Tibial nerve (tissue), 4 donors: ENCODE data around the gene FLYWCH2. TPM values are rescaled to one million over a fixed set of nuclear protein-coding genes. Genes with fewer than 3 reads are reported as not detected.

Experiments
- DNase-seq, 2 donors: peaks; one replicate each; pipeline ENCODE4 v3.0.0-alpha.2; 2019; ENCODE audit warnings: low spot score in 2 of 2
- H3K27ac ChIP-seq, 4 donors: fragments of 200-600 bp; sonication (generic) in 3 of 4; one replicate each; pipeline ENCODE4 v1.5.1; 2017 to 2019; ENCODE audit warnings: mild to moderate bottlenecking in 1 of 4
- H3K27me3 ChIP-seq, 2 donors: fragments of 200-600 bp; sonication (generic) in 1 of 2; one replicate each; pipeline versions ENCODE4 v1.5.1 to v1.6.0; 2017 to 2019
- H3K36me3 ChIP-seq, 3 donors: fragments of 200-600 bp; sonication (generic); one replicate each; pipeline ENCODE4 v1.5.1; 2018 to 2019
- H3K4me1 ChIP-seq, 4 donors: fragments of 200-600 bp; sonication (generic) in 3 of 4; one replicate each; pipeline ENCODE4 v1.5.1; 2017 to 2019
- H3K4me3 ChIP-seq, 4 donors: fragments of 200-600 bp; sonication (generic) in 3 of 4; one replicate each; pipeline ENCODE4 v1.5.1; 2017 to 2019; ENCODE audit warnings: mild to moderate bottlenecking in 1 of 4, moderate library complexity in 1 of 4
- H3K9me3 ChIP-seq, 4 donors: fragments of 200-600 bp; sonication (generic) in 3 of 4; one replicate each; pipeline ENCODE4 v1.5.1; 2017 to 2019
- EP300 ChIP-seq, 2 donors: sonication (generic); formaldehyde crosslinking; IDR thresholded peaks; one replicate each; pipeline ENCODE4 v1.6.1; 2017; ENCODE audit warnings: antibody characterized with exemption in 2 of 2, mild to moderate bottlenecking in 1 of 2
- POLR2A ChIP-seq, 2 donors: fragments of 450-650 bp; IDR thresholded peaks; one replicate each; pipeline ENCODE4 v1.6.1; 2017; ENCODE audit warnings: antibody characterized with exemption in 2 of 2, mild to moderate bottlenecking in 2 of 2, moderate library complexity in 2 of 2
- WGBS, 2 donors: methylation state at CpG; one replicate each; pipeline ENCODE4 v1.1.5; 2018; 5-methylcytosine and 5-hydroxymethylcytosine counted together
- total RNA-seq, 4 donors: library from RNA; depleted of rRNA; stranded (reverse); fragments of >200 nt; gene quantifications; one replicate each; pipeline ENCODE4 v1.1.0, GENCODE V29; 2016
- TF ChIP-seq, protein P1 (sequence below), 5 experiments: fragments of 200-600 bp in 3 of 5; fragments of 450-650 bp in 2 of 5; sonication (generic) in 3 of 5; IDR thresholded peaks; one replicate each; pipeline ENCODE4 v1.5.1; 2016 to 2019; ENCODE audit warnings: antibody characterized with exemption in 5 of 5, mild to moderate bottlenecking in 3 of 5, moderate library complexity in 2 of 5

FLYWCH2 gene
- total RNA-seq, 4 donors from 2014 or later, result 66.2 to 76.8 (median 72.8) TPM

DNA sequence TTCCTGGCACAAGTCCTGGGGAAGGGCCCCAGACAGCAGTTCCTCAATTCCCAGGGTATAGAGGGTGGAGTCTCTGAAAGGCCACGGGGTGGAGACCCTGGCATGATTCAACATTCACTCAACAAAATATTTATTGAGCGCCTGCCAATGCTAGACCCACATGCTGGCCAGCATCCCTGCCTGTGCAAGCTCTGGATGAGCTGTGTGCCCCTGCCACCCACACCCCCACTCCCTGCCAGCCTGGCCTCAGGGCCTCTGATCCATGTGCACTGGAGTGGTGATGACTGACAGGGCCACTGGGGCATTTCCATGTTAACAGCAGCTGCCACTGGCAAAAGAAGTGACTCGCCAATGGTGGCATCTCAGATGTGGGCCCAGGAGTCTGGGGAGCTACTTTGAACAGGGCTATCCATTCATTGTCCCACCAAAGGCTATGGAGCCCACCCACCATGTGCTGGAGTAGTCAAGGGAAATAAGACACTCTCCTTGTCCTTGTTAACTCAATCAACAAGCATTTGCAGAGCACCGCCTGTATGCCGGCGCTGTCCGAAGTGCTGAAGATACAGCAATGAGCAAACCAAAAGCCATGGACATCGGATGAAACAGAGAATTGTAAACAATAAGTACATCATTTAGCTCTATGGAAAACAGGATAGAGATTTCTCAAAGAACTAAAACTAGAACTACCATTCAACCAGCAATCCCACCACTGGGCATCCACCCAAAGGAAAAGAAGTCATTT is 22.0 kb upstream of the FLYWCH2 start:
- TF ChIP-seq EP300 (IDR thresholded peaks at IDR 0.05) (no peak), POLR2A (IDR thresholded peaks at IDR 0.05) (no peak)
- H3K4me1 ChIP-seq, result peaks cover 0 to 7% (median 0%) of the 10 kb centered on the region in 4 donors
- no peak overlapping the region for H3K27ac ChIP-seq
- peaks cover 0 to 20% (median 0%) of the 10 kb centered on the region in 4 donors for H3K9me3 ChIP-seq
- DNase-seq, result no peak
- H3K36me3 ChIP-seq, result no peaks in the 10 kb centered on the region
- 65 to 72% methylated on average over 7 to 8 of the region's 8 CpGs for WGBS, 2 donors
- H3K4me3 ChIP-seq, result no peak overlapping the region
- peaks cover 0 to 53% of the 10 kb centered on the region in 2 donors for H3K27me3 ChIP-seq

DNA sequence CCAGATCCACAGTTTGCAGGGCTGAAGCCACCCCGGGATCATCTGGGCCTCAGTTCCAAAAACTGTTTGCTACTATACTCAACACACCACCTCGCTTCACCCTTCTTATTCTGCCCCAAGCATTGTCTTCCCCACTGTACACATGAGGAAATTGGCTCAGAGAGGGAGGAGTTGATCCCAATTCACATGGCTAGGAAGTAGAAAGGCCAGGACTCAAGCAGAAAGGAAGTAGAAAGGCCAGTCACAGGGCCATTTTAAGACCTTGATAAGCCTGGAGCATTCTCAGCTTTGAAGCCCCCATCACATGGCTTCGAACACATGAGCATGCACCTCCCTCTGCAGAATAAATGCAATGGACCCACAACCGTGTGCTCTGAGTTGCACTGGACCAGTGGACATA is 17.4 kb upstream of the FLYWCH2 start:
- peaks cover 0 to 17% (median 3%) of the 10 kb centered on the region in 4 donors for H3K4me1 ChIP-seq
- no peak overlapping the region for H3K4me3 ChIP-seq
- H3K27ac ChIP-seq, result no peak overlapping the region
- H3K27me3 ChIP-seq, result peaks cover 0 to 10% of the 10 kb centered on the region in 2 donors
- DNase-seq, result no peak
- H3K9me3 ChIP-seq, result peaks cover 0 to 8% (median 0%) of the 10 kb centered on the region in 4 donors
- H3K36me3 ChIP-seq, result no peaks in the 10 kb centered on the region
- WGBS, 2 donors, result 54 to 67% methylated on average over 4 of the region's 4 CpGs
- TF ChIP-seq POLR2A (IDR thresholded peaks at IDR 0.05) (no peak), EP300 (IDR thresholded peaks at IDR 0.05) (no peak)
- TF ChIP-seq, protein P1, sequence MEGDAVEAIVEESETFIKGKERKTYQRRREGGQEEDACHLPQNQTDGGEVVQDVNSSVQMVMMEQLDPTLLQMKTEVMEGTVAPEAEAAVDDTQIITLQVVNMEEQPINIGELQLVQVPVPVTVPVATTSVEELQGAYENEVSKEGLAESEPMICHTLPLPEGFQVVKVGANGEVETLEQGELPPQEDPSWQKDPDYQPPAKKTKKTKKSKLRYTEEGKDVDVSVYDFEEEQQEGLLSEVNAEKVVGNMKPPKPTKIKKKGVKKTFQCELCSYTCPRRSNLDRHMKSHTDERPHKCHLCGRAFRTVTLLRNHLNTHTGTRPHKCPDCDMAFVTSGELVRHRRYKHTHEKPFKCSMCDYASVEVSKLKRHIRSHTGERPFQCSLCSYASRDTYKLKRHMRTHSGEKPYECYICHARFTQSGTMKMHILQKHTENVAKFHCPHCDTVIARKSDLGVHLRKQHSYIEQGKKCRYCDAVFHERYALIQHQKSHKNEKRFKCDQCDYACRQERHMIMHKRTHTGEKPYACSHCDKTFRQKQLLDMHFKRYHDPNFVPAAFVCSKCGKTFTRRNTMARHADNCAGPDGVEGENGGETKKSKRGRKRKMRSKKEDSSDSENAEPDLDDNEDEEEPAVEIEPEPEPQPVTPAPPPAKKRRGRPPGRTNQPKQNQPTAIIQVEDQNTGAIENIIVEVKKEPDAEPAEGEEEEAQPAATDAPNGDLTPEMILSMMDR (IDR thresholded peaks at IDR 0.05), result no peak

DNA sequence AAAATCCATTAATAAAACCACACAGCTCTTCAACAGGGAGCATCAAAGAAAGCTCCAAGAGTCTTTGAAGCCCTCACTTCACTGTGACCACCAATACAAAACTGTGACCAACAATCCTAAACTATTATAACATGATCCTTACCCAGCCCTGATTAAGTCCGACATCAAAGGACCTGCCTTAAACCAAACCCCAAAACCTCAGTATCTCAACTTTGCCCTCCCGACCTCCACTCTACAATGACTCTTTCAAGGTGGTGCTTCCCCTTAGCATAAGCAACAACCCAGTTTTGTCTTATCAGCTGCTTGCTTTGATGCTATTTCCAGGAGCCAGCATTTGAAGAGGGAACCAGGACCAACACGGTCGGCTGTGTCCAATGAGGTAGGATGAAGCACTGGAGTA is 16.6 kb upstream of the FLYWCH2 start:
- DNase-seq, result no peak
- Histone ChIP-seq H3K27ac (no peak overlapping the region), H3K9me3 (peaks cover 0 to under 1% (median 0%) of the 10 kb centered on the region in 4 donors), H3K4me1 (peaks cover 0 to 17% (median 3%) of the 10 kb centered on the region in 4 donors), H3K36me3 (no peaks in the 10 kb centered on the region), H3K27me3 (peaks cover 0 to 7% of the 10 kb centered on the region in 2 donors), H3K4me3 (no peak overlapping the region)
- 55 to 62% methylated on average over 4 of the region's 4 CpGs for WGBS, 2 donors
- TF ChIP-seq POLR2A (IDR thresholded peaks at IDR 0.05), result no peak
- no peak for TF ChIP-seq EP300 (IDR thresholded peaks at IDR 0.05)
- TF ChIP-seq, protein P1 (IDR thresholded peaks at IDR 0.05), result no peak

DNA sequence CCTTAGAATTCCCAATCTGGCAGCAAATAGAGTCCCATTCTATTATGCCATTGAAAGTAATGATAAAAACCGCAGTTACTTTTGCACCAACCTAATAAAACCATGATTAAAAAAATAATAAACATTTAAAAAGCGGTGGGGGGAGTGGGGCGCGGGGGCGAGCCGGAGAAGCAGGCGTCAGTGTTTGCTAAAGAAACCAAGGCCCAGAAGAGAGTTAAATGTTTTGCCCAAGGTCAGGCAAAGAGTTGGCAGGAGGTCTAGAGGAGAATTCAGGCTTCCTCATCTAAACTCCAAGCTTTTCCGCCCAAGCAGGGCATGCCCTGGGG is 15.4 kb upstream of the FLYWCH2 start:
- 29 to 38% methylated on average over 8 of the region's 8 CpGs for WGBS, 2 donors
- peak overlapping the region; percentile 65 to 96 (median 83) for H3K27ac ChIP-seq
- TF ChIP-seq POLR2A (IDR thresholded peaks at IDR 0.05), result no peak
- H3K4me1 ChIP-seq, result peaks cover 0 to 17% (median 3%) of the 10 kb centered on the region in 4 donors
- no peaks in the 10 kb centered on the region for H3K36me3 ChIP-seq
- H3K9me3 ChIP-seq, result no peaks in the 10 kb centered on the region
- peaks cover 0 to 7% of the 10 kb centered on the region in 2 donors for H3K27me3 ChIP-seq
- DNase-seq, result no peak
- H3K4me3 ChIP-seq, result peak overlapping the region; percentile 56 to 83 (median 60)

DNA sequence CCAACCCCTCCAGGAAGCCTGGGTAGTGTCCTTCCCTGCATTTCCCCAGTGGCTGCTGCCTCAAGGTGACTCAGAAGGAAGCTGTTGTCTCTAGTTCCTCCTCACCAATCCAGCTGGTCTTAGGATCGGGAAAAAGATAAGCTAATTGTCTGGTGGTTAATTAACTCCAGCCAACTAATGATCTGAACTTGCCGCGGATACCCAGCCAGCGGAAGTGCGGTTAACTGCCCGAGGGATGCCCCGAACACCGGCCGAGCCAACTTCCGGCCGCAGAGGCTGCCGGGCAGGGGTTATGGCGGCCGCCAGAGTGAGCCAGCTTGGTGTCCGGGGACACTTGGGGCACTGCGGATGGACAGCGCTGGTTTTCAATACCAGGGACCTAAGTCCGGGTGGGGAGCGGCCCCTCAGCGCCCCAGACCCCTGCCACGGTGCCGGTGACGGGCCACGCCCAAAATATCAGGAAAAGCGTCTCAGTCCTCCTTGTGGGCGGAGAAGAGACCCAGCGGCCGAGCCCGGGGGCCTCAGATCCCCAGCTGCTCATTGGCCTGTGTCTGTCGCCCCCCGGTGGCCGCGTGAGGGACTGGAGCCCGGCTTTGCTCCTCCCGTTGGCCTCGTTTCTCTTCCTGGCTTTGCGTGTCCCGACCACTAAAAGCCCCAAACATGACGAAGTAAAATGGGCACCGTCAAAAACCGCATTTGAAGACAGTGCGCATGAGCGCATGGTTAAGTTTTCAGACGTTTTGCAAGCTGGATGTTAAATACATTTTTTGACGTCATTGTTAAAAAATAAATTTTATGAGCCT is 14.8 kb upstream of the FLYWCH2 start:
- peak overlapping the region; percentile 65 to 96 (median 83) for H3K27ac ChIP-seq
- peaks cover 0 to 17% (median 3%) of the 10 kb centered on the region in 4 donors for H3K4me1 ChIP-seq
- no peaks in the 10 kb centered on the region for H3K9me3 ChIP-seq
- peaks cover 0 to 7% of the 10 kb centered on the region in 2 donors for H3K27me3 ChIP-seq
- peak overlapping the region; percentile 56 to 83 (median 60) for H3K4me3 ChIP-seq
- TF ChIP-seq, protein P1 (IDR thresholded peaks at IDR 0.05), result peak; percentile 92 to 99 (median 97)
- TF ChIP-seq POLR2A (IDR thresholded peaks at IDR 0.05), result peak in 1 of 2 donors; percentile 36
- TF ChIP-seq EP300 (IDR thresholded peaks at IDR 0.05), result peak; percentile 41 to 87
- H3K36me3 ChIP-seq, result no peaks in the 10 kb centered on the region
- peak; percentile 92 to 97 for DNase-seq
- 1% methylated on average over 34 to 42 of the region's 45 CpGs for WGBS, 2 donors

DNA sequence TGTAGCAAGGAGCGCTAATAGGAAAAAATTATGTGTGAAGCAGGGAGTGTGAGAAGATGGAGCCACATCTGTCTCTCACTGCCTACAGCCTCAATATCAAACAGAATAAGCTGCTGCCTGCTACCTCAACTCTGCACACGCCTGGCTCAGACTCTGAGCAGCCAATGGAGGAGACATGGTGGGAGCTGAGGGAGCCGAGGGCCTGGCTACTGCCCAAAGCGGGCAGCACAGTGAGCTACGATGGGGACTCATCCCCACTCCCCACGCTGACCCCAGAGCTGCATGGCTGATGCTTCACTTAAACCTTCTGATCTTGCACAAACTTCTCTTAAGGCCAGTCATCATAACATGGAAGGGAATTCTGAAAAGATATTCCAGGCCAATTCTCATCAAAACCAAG is 11.1 kb upstream of the FLYWCH2 start:
- H3K4me3 ChIP-seq, result no peak overlapping the region
- no peaks in the 10 kb centered on the region for H3K36me3 ChIP-seq
- H3K27ac ChIP-seq, result no peak overlapping the region
- 79 to 82% methylated on average over 6 of the region's 6 CpGs for WGBS, 2 donors
- H3K4me1 ChIP-seq, result peaks cover 0 to 29% (median 5%) of the 10 kb centered on the region in 4 donors
- TF ChIP-seq EP300 (IDR thresholded peaks at IDR 0.05) (no peak), POLR2A (IDR thresholded peaks at IDR 0.05) (no peak)
- TF ChIP-seq, protein P1 (IDR thresholded peaks at IDR 0.05), result no peak
- no peaks in the 10 kb centered on the region for H3K9me3 ChIP-seq
- no peaks in the 10 kb centered on the region for H3K27me3 ChIP-seq
- no peak for DNase-seq
